ENCODE results near the gene MAN2C1.
"Not testable (repeated sequence)": the region's sequence is repeated elsewhere in the genome, so short reads cannot be mapped to it uniquely, and the experiment has no call there.

MAN2C1 gene

DNA sequence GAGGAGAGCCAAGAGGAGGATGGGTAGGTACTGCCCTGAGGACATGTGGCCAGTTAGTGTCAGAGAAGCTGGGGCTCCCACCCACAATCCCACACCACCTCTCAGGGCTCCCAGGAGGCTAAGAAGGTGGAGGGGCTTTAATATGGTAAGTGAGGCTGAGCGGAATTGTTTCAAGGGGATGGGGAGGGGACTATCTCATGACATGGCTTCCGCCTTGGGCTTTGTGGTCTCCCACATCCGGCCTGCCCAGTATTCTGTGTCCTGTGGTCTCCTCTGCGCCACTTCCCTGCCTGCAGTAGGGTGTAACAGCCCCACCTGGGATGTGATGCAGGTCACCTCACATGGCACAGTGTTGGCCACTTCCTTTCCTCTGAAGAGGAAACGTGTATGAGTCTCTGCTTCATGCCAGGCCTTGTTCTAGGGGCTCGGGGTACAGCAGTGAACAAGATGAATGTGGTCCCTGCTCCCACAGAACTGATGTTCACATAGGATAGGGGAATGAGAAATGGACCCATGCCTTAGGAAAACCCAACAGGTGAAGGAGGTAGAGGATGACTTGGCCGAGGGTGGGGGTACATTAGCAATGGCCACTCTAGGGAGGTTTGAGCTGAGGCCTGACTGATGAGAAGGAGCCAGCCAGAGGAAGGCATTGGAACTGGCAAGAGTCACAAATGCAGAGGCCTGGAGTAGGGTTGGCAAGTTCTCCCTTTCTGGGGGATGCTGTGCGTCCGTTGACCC, 18.4 kb downstream of the MAN2C1 start:
- H3K36me3 ChIP-seq (ENCODE audit: control insufficient read depth, insufficient read depth, low read length): peaks cover 3% of the 10 kb centered on the region
- H3K27me3 ChIP-seq (ENCODE audit: control insufficient read depth, insufficient read depth, low read length): peaks cover 19% of the 10 kb centered on the region
- H3K4me1 ChIP-seq (ENCODE audit: control insufficient read depth, insufficient read depth, low read length): no peaks in the 10 kb centered on the region
- H3K9me3 ChIP-seq (ENCODE audit: control insufficient read depth, insufficient read depth, low read length): no peaks in the 10 kb centered on the region
- H3K9ac ChIP-seq (ENCODE audit: low read depth, low read length): no peak overlapping the region
- no peak overlapping the region for H3K4me3 ChIP-seq (ENCODE audit: low read depth, low read length)

DNA sequence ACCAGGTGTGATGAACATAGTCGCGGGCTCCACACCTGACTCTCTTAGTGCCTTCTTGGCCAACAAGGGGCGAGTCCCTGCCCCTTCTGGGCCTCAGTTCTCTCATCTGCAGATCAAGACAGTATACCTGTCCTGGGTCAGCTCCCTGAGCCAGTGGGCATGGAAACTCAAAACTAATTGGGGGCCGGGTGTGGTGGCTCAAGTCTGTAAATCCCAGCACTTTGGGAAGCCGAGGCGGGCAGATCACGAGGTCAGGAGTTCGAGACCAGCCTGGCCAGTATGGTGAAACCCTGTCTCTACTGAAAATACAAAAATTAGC, 19.1 kb downstream of the MAN2C1 start:
- not testable (repeated sequence) for H3K4me3 ChIP-seq (ENCODE audit: low read depth, low read length)

GRCh38 chr15:75348562-75349350, 19.7 kb downstream of the MAN2C1 start:
- H3K4me1 ChIP-seq (ENCODE audit: control insufficient read depth, insufficient read depth, low read length): no peaks in the 10 kb centered on the region
- peaks cover 19% of the 10 kb centered on the region for H3K27me3 ChIP-seq (ENCODE audit: control insufficient read depth, insufficient read depth, low read length)
- no peaks in the 10 kb centered on the region for H3K36me3 ChIP-seq (ENCODE audit: control insufficient read depth, insufficient read depth, low read length)
- peak overlapping the region; percentile 91 for H3K4me3 ChIP-seq (ENCODE audit: low read depth, low read length)
- peak overlapping the region; percentile 54 for H3K9ac ChIP-seq (ENCODE audit: low read depth, low read length)
- H3K9me3 ChIP-seq (ENCODE audit: control insufficient read depth, insufficient read depth, low read length): no peaks in the 10 kb centered on the region

More for the DNA sequence above, 19.1 kb downstream of the MAN2C1 start:
- not testable (repeated sequence) for H3K9ac ChIP-seq (ENCODE audit: low read depth, low read length); H3K4me1 ChIP-seq (ENCODE audit: control insufficient read depth, insufficient read depth, low read length); H3K36me3 ChIP-seq (ENCODE audit: control insufficient read depth, insufficient read depth, low read length); H3K9me3 ChIP-seq (ENCODE audit: control insufficient read depth, insufficient read depth, low read length)
- H3K27me3 ChIP-seq (ENCODE audit: control insufficient read depth, insufficient read depth, low read length): peaks cover 19% of the 10 kb centered on the region

DNA sequence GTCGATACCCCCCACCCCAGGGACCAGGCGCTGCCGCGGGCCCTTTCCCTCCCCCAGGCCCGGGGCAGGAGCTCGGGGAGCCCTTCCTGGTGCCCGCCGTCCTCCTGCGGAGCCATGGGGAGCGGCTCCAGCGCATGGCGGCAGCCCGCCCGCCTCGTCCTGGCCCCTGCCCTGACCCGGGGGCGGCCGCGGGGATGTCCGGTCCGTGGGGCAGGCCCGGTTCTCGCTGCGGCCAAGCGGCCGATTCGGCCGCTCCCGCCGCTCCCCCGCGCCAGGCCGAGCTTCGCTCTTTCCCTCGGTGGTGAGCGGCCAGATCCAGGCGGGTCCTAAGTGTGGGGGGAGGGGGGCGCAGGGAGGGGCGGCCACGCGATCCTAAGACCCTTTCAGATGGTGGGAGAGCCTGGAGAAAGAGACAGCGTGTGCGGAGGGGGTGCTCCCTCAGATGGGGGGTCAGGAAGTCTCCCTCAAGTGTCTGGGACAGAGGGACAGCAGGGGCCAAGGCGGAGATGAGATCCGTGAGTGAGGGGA, 20.3 kb downstream of the MAN2C1 start:
- no peaks in the 10 kb centered on the region for H3K9me3 ChIP-seq (ENCODE audit: control insufficient read depth, insufficient read depth, low read length)
- H3K36me3 ChIP-seq (ENCODE audit: control insufficient read depth, insufficient read depth, low read length): no peaks in the 10 kb centered on the region
- no peaks in the 10 kb centered on the region for H3K4me1 ChIP-seq (ENCODE audit: control insufficient read depth, insufficient read depth, low read length)
- H3K4me3 ChIP-seq (ENCODE audit: low read depth, low read length): peak overlapping the region; percentile 91
- H3K27me3 ChIP-seq (ENCODE audit: control insufficient read depth, insufficient read depth, low read length): peaks cover 19% of the 10 kb centered on the region
- H3K9ac ChIP-seq (ENCODE audit: low read depth, low read length): peak overlapping the region; percentile 54

DNA sequence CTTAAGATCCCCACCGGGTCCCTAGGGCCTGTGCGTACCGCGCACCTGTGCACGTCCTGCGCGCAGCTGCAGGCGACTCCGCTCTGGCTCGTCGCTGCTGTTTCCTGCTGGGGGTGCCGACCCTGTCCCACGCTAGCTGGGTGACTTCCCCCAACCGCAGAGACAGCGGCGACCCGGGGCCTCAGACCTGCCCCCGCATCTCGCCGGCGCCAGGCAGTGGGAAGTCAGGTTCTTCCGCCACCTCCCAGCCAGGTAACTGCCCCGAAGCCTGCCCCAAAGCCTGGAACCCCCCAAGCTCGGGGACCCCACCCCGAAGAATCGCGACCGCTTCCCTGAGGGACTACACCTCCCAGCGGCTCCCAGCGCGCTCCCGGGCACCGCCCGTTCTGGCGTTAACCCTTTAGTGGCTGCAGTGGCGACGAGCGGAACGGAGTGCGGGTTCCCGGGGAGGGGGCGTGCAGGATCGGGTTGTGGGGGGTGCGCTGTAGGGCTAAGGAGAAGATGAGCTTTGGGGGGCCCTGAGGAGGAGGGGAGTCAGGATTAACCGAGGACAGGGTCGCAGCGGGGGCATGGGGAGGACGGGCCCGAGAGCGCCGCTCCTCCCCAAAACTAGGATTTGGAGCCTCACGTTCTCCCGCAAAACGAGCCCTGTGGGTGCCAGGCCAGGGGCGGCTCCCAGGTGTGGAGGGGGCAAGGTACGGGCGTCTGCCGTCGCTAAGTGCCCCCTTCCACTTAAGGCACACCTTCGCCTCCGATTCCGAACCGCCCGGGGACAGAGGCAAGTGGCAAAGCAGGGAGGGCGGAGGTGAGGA, 21.0 kb downstream of the MAN2C1 start:
- no peaks in the 10 kb centered on the region for H3K36me3 ChIP-seq (ENCODE audit: control insufficient read depth, insufficient read depth, low read length)
- peaks cover 19% of the 10 kb centered on the region for H3K27me3 ChIP-seq (ENCODE audit: control insufficient read depth, insufficient read depth, low read length)
- no peaks in the 10 kb centered on the region for H3K4me1 ChIP-seq (ENCODE audit: control insufficient read depth, insufficient read depth, low read length)
- no peaks in the 10 kb centered on the region for H3K9me3 ChIP-seq (ENCODE audit: control insufficient read depth, insufficient read depth, low read length)
- peak overlapping the region; percentile 91 for H3K4me3 ChIP-seq (ENCODE audit: low read depth, low read length)
- peak overlapping the region; percentile 54 for H3K9ac ChIP-seq (ENCODE audit: low read depth, low read length)

- Histone ChIP-seq H3K4me3 (ENCODE audit: low read depth, low read length) (peak within 1 kb of the TSS; percentile 91), H3K27me3 (ENCODE audit: control insufficient read depth, insufficient read depth, low read length) (peaks cover 19% of the 10 kb centered on the region), H3K36me3 (ENCODE audit: control insufficient read depth, insufficient read depth, low read length) (no peaks in the 10 kb centered on the region), H3K9ac (ENCODE audit: low read depth, low read length) (peak within 1 kb of the TSS; percentile 54), H3K9me3 (ENCODE audit: control insufficient read depth, insufficient read depth, low read length) (no peaks in the 10 kb centered on the region), H3K4me1 (ENCODE audit: control insufficient read depth, insufficient read depth, low read length) (no peaks in the 10 kb centered on the region)
Measured at GRCh38 chr15:75346796-75347221, 21.6 kb downstream of the MAN2C1 start, which contains the start of gene NEIL1. Gene NEIL1, plus strand, starts transcription at chr15:75347039. Its CDS starts 1,867 bp downstream, at chr15:75348906.

- not testable (repeated sequence) for H3K9me3 ChIP-seq (ENCODE audit: control insufficient read depth, insufficient read depth, low read length); H3K4me3 ChIP-seq (ENCODE audit: low read depth, low read length)
Measured at GRCh38 chr15:75343953-75344352, 24.5 kb downstream of the MAN2C1 start.

DNA sequence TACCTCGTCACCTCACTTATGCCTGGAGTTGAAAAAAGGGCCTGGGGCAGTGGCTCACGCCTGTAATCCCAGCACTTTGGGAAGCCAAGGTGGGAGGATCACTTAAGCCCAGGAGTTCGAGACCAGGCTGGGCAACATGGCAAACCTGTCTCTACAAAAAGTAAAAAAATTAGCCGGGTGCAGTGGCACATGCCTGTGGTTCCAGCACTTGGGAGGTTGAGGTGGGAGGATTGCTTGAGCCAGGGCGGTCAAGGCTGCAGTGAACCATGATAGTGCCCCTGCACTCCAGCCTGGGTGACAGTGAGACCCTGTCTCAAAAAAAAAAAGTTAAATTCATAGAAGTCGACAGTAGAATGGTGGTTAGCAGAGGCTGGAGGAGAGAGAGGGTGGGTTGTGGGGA, 26.2 kb downstream of the MAN2C1 start:
- no peaks in the 10 kb centered on the region for H3K9me3 ChIP-seq (ENCODE audit: control insufficient read depth, insufficient read depth, low read length)
- no peak overlapping the region for H3K9ac ChIP-seq (ENCODE audit: low read depth, low read length)
- H3K4me1 ChIP-seq (ENCODE audit: control insufficient read depth, insufficient read depth, low read length): no peaks in the 10 kb centered on the region
- H3K36me3 ChIP-seq (ENCODE audit: control insufficient read depth, insufficient read depth, low read length): peaks cover 9% of the 10 kb centered on the region
- H3K27me3 ChIP-seq (ENCODE audit: control insufficient read depth, insufficient read depth, low read length): peaks cover 7% of the 10 kb centered on the region
- H3K4me3 ChIP-seq (ENCODE audit: low read depth, low read length): no peak overlapping the region

More at GRCh38 chr15:75343953-75344352, 24.5 kb downstream of the MAN2C1 start:
- H3K36me3 ChIP-seq (ENCODE audit: control insufficient read depth, insufficient read depth, low read length); H3K9ac ChIP-seq (ENCODE audit: low read depth, low read length); H3K4me1 ChIP-seq (ENCODE audit: control insufficient read depth, insufficient read depth, low read length): not testable (repeated sequence)
- peaks cover 14% of the 10 kb centered on the region for H3K27me3 ChIP-seq (ENCODE audit: control insufficient read depth, insufficient read depth, low read length)

GRCh38 chr15:75339531-75340240, 28.7 kb downstream of the MAN2C1 start:
- no peaks in the 10 kb centered on the region for H3K4me1 ChIP-seq (ENCODE audit: control insufficient read depth, insufficient read depth, low read length)
- H3K9me3 ChIP-seq (ENCODE audit: control insufficient read depth, insufficient read depth, low read length): no peaks in the 10 kb centered on the region
- H3K36me3 ChIP-seq (ENCODE audit: control insufficient read depth, insufficient read depth, low read length): peaks cover 9% of the 10 kb centered on the region
- H3K27me3 ChIP-seq (ENCODE audit: control insufficient read depth, insufficient read depth, low read length): no peaks in the 10 kb centered on the region
- H3K9ac ChIP-seq (ENCODE audit: low read depth, low read length): no peak overlapping the region
- no peak overlapping the region for H3K4me3 ChIP-seq (ENCODE audit: low read depth, low read length)

GRCh38 chr15:75338661-75339240, 29.7 kb downstream of the MAN2C1 start:
- Histone ChIP-seq H3K27me3 (ENCODE audit: control insufficient read depth, insufficient read depth, low read length) (no peaks in the 10 kb centered on the region), H3K4me1 (ENCODE audit: control insufficient read depth, insufficient read depth, low read length) (no peaks in the 10 kb centered on the region), H3K9ac (ENCODE audit: low read depth, low read length) (no peak overlapping the region), H3K9me3 (ENCODE audit: control insufficient read depth, insufficient read depth, low read length) (no peaks in the 10 kb centered on the region), H3K4me3 (ENCODE audit: low read depth, low read length) (no peak overlapping the region), H3K36me3 (ENCODE audit: control insufficient read depth, insufficient read depth, low read length) (peaks cover 9% of the 10 kb centered on the region)

Measured in iPS-15b (cell line).